Measurements from ENCODE around the gene LCNL1. TPM values are rescaled to one million over a fixed set of nuclear protein-coding genes. Genes with fewer than 3 reads are reported as not detected.
A peak's percentile ranks its signal among the peaks of the same experiment; 100 is the strongest.
"Not testable (repeated sequence)": the region's sequence is repeated elsewhere in the genome, so short reads cannot be mapped to it uniquely, and the experiment has no call there.

The LCNL1 gene
- total RNA-seq, 2 donors from 2014 or later, result 6.4 to 9.6 TPM

DNA sequence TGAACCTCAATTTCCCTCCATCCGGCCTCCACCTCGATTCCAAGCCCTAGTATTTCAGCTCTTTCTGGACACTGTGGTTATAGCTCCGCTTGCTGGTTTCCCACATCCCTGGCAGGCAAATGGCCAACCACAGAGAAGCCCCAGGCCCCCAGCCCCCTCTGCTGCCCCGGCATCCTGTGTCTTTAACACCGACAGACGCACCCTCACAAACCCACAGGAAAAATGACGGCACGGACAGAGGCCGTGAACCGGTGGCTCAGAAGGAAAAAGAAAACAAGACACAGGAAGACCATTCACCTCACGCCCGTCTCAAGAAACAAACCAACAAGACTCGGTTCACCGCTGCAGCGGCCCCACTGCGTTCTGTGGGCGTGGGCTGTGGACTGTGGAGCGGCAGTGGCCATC, 15.0 kb downstream of the LCNL1 start:
- DNase-seq, result no peak
- ATAC-seq, result no peak
- intact Hi-C loops (cut with DNase I), result loop anchor here in 1 of 2 donors (10.0 kb wide), 1 partner anchor 53 kb away; the partner anchor contains the start of genes C8G and FBXW5

DNA sequence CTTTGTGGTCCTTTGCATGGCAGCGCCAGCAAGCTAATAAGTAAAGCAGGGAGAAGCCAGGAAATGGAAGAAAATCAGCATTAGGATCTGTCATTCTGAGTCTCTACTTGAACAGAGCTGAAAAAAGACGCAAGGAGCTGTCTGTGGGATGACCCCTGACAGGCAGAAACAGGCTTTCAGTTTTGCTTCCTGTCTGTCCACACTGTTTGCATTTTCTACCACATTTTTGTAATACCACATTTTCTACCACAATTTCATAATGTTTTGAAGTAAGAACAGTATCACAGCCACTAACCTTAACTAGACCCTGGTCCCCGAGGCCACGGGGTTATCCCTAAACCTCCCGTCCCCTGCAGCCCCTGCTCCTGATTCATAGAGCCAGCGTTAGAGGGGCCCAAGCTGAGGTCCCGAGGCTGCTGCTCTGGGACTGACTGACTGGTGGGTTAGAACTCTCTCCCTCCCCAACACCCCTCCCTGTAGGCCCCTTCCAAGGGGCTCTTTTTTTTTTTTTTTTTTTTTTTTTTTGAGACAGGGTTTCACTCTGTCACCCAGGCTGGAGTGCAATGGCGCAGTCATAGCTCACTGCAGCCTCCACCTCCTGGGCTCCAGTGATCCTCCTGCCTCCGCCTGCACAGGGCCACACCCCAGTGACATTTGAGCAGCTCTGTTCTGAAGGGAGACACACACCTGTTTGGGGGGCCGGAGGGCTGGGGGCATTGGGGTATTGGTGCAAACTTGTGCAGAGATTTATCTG, 17.6 kb downstream of the LCNL1 start:
- DNase-seq, result no peak
- intact Hi-C loops (cut with DNase I), result no loop called here
- no peak for ATAC-seq

DNA sequence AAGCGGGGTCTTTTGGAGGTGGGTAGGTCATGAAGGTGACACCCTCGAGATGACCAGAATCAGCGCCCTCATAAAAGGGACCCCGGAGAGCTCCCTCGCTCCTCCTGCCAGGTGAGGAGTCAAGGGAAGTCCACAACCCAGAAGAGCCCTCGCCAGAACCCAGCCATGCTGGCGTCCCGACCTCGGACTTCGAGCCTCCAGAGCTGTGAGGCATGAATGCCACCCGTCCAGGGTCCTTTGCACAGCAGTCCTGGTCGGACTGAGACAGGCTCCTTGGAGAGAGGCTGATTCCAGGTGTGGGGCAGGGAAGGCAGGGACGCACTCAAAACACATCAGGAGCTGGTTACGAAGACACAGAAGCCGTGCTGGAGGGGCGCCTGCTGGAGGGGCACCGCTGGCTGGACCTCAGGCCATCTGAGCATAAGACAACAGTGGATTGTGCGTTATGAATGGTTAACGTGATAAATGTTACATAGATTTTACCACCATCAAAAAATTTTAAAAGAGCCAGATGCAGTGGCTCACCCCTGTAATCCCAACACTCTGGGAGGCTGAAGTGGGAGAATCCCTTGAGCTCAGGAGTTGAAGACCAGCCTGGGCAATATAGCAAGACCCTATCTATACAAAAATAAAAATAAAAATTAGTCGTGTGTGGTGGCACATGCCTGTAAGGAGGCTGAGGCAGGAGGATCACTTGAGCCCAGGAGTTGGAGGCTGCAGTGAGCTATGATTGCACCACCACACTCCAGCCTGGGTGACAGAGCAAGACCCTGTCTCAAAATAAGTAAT, 19.3 kb downstream of the LCNL1 start:
- DNase-seq, result no peak
- intact Hi-C loops (cut with DNase I), result no loop called here
- ATAC-seq, result no peak

DNA sequence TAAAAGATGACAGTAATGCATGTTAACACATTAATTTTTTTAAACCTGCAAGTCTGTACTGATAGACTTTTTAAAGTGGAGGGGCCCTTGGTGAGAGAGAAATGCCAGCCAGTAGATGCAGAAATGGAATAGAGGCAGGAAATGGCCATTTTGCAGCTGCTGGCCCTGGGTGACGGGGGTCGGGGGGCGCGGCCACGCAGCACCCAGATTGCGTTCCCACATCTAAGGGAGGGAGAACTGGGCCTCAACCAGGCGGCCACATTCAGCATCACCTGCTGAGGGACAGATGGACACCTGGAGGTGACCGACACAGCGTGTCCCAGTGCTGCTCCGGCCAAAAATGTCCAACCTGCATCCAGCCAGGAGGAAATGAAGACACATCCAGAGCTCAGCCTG, 19.9 kb downstream of the LCNL1 start:
- DNase-seq (no peak), ATAC-seq (no peak)
- intact Hi-C loops (cut with DNase I), result no loop called here

DNA sequence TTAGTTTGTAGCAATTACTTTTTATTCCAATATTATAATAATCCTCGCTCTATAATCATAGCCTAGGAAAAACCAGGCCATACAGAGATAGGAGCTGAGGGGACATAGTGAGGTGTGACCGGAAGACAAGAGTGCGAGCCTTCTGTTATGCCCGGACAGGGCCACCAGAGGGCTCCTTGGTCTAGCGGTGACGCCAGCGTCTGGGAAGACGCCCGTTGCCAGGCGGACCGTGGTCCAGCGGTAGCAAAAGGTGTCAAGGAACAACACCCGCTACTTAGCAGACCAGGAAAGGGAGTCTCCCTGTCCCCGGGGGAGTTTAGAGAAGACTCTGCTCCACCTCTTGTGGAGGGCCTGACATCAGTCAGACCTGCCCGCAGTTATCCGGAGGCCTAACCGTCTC, 21.5 kb downstream of the LCNL1 start:
- DNase-seq; intact Hi-C loops (cut with DNase I); ATAC-seq: not testable (repeated sequence)

DNA sequence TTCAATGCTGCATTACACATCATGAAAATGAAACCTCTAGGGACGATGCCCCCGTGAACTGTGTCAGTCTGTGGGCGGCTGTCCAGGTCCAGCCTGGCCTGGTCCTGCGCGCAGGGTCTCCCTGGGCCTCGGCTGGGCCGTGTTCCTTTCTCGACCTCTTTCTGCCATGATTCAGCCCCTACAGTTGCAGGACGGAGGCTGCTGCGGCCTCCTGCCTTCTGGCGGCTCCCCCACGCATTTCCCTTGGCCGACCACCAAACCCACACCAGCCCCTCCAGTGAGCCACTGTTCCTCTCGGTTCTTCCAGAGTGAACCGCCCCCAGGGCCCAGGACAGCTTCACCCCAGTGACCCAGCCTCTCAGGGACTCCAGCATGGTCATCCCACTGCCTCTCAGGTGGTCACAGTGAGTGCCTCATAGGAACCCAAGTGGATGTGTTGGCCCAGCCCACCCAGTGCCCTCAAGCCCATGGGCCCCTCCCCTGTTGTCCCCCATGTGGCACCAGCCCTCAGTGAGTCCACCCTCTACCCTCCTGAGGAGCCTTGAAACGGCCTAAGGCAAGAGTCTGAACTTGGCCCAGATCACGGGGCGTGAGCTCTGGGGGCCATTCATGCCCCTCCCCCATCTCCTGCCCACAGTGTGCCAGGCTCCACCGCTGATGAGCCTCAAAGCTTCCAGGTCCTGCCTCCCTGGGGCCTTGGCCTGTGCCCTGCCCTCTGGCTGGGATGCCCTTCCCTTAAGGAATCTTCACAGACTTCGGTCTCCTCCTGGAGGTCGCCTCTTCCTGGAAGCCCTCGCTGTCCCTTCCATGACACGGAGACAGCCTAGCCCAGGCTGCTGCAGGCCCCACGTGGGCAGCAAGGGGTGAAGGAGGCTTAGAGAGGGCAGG, 23.6 kb downstream of the LCNL1 start:
- ATAC-seq, result peak in 1 of 2 donors; percentile 11
- intact Hi-C loops (cut with DNase I), result no loop called here
- no peak for DNase-seq

DNA sequence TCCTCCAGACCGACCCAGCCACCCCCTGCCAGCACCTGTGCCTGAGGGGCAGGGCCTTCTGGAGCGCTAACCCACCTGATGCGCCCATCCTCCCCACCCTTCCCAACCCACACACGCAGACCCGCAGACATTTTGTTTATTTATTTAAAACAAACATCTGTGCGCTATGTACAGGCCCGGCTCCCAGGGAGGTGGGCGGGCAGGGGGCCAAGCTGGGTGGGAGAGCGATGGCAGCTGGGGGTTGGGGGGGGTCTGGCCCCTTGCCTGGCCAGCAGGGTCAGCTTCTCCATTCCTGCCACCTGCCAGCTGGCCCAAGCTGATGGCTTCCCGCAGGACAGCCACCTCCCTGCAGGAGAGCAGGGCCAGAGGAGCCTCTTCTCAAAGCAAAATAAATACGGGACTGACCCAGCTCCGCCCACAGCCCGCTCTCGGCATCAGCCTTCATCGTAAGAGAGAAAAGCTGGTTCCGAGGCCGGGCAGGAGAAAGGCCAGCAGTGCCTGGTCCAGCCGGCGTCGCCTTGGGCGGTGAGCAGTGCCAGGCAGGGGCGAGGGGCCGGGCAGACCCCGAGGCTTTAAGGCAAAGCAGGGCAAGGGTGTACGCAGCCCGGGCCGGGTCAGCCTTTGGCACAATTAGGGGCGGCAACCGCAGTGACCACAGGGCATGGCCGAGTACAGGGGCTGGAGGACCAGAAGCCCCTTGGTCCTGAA, 24.5 kb downstream of the LCNL1 start:
- peak in 1 of 2 donors; percentile 5 for ATAC-seq
- no peak for DNase-seq
- intact Hi-C loops (cut with DNase I), result no loop called here

DNA sequence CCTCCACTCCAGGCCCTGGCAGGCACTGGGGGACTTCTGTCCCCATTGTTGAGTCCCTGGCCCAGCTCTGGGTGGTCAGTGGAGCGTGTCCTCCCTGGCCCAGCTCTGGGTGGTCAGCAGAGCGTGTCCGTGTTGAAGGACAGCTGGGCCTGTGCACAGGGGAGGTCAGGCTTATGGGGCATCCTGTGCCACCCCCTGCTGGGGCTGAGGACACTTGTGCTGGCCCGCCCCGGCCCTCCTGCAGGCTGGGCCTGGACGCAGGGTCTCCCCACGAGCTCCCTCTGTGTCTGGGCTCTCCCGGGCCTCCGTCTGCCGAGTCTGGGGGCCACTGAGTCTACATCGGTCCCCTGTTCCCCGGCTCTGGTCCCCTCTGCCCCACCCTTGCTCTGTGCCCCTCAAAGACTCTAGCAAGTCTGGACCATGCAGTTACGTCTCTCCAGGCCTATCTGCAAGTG, 25.1 kb downstream of the LCNL1 start:
- no peak for ATAC-seq

DNA sequence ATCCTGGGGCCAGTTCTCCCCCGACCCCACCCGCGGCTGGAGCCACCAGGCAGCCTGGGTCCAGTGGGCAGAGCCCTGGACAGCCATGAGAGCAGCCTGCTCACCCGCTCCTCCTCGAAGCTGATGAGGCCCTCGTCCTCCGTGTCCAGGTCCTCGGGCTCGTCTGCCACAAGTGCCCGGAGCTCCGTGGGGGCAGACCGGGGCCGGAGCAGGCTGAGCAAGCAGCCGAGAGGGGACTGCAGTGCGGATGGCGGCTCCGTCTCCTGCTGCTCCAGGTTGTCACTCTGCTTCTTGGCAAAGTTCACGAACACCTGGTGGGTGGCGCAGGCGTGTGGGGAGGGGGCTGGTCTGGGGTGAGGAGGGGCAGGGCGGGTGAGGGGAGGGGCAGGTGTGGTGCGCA, 25.5 kb downstream of the LCNL1 start:
- DNase-seq, result no peak
- intact Hi-C loops (cut with DNase I), result no loop called here

More for the DNA sequence above, 25.1 kb downstream of the LCNL1 start:
- no peak for DNase-seq
- intact Hi-C loops (cut with DNase I), result no loop called here

DNA sequence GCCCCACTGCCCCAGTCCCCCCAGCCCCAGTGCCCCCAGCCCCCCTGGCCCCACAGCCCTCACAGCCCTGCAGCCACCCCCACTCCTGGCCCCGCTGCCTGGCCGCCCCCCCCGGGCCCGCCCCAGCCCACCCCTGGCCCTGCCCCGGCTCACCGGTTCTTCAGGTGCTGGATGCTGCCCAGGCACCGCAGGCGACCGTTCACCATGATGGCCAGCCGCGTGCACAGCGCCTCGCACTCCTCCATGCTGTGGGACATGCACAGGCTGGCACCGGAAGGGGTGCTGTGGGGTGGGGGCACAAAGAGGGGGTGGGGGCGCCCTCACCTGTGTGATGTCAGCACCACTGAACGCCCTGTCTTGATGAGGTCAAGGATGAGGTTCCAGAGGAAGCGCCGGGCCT, 26.4 kb downstream of the LCNL1 start:
- ATAC-seq, result no peak
- DNase-seq, result no peak
- intact Hi-C loops (cut with DNase I), result no loop called here

More for the DNA sequence above, 25.5 kb downstream of the LCNL1 start:
- no peak for ATAC-seq

DNA sequence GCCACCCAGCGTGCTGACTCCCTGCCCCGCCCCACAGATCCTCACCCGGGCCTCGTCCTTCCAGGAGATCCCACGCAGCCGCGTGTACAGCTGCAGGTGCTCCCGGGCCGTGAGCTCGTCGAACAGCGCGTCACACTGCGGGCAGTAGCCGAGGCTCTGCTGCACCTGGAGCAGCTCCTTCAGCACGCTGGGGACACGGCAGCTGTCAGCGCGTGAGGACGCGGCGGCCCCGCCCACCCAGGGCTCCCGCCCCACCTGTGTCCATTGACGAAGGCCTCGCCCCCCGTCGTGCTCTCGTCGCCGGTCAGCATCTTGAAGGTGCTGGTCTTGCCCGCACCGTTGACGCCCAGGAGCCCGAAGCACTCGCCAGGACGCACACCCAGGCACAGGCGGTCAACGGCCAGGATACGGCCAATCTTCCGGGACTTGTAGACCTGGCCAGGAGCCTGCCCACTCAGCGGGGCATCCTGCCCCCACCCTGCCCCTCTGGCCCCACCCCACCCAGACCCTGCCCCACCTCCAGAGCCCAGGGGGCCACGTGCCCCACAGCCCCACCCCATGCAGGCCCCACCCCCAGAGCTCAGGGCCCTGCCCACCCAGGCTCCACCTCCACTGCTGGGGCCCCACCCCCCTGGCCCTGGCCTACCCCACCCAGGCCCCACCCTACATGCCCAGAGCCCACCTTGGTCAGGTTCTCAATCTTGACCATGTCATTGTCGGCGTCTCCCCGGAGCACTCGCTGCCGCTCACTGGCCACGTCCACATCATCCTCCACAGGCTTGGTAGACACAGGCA, 27.3 kb downstream of the LCNL1 start:
- no peak for DNase-seq
- intact Hi-C loops (cut with DNase I), result no loop called here
- no peak for ATAC-seq

DNA sequence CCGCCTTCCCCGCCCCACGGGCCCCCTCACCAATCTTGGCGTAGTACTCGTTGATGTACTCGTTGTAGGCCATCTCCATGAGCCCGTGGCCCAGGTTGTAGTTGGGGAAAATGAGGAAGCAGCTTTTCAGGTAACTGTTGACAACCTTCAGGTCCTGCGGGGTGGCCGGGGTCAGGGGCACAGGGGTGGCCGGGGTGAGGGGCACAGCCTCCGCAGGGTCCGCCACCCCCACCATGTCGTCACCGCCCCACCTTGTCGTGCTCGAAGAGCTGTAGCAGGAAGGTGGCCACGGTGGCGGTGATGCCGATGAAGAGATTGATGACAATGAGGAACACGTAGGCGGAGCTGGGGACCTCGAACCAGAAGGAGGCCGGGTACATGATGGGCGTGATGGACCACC, 28.4 kb downstream of the LCNL1 start:
- intact Hi-C loops (cut with DNase I), result no loop called here
- no peak for ATAC-seq
- DNase-seq, result no peak

DNA sequence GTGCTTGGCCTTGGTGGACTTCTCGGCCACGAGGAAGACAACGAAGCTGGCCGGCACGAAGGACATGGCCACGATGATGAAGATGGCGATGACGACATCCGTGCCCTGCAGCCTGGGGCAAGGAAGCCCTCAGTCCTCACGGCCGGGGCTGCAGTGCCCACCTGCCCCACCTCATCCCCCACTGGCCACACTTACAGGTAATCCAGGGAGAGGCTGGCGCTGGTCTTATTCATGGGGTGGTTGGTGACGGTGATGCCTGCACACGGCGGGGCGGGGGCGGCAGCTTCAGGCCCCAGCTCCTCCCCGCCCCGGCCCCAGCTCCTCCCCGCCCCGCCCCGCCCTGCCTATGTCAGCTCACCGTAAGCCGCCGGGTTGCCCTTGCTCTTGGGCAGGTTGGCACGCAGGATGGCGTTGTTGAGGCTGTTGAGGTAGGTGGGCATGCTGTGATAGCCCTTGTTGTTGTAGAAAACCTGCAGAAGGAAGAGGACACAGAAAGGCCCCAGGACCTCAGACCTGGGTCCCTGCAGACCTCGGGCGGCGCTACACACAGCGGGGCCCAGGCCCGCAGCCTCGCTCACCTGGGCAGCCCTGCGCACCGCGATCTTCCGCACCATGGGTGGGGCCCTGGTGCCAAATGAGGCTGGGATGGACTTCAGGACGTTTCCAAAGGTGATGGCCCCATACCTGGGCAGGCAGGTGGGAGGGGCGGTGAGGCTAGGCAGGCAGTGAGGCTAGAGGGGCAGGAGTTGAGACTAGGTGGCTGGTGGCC, 29.3 kb downstream of the LCNL1 start:
- intact Hi-C loops (cut with DNase I), result no loop called here
- ATAC-seq, result no peak
- DNase-seq, result no peak

DNA sequence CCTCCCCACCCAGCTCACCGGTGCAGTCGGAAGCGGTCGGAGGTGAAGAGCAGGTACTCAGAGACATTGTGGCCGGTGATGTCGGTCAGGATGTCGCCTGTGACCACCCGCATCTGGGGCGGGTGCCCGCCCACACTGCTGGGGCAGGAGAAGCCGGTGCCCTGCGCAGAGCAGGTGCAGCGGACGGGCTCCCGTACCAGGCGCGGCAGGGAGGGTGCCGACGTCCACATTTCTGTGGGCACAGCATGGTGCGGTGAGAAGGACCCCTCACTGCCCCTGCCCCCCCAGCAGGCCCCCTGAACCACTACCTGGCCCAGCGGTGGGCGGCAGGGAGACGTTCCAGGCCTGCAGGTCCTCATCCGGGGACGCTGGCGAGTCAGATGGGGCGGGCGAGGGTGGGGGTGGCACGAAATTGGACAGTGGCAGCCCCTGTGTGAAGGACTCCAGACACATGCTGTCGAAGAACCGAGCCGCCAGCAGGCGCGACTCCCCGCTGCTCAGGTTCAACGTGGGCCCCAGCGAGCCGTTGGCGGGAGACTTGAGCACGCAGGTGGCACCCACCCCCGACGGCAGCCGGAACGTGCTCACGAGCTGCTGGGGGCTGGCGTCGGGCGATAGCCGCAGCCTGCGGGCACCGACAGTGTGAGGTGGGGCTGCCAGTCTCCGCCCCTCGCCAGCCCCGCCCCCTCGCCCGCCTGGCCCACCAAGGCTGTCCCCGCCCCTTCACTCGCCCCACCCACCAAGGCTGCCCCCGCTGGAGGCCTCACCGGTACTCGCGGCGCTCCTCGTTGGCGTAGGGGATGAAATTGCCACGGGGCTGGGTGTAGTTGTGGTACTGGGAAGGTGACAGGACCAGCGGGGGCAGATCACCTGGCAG, 30.1 kb downstream of the LCNL1 start:
- intact Hi-C loops (cut with DNase I), result no loop called here
- DNase-seq (no peak), ATAC-seq (no peak)

DNA sequence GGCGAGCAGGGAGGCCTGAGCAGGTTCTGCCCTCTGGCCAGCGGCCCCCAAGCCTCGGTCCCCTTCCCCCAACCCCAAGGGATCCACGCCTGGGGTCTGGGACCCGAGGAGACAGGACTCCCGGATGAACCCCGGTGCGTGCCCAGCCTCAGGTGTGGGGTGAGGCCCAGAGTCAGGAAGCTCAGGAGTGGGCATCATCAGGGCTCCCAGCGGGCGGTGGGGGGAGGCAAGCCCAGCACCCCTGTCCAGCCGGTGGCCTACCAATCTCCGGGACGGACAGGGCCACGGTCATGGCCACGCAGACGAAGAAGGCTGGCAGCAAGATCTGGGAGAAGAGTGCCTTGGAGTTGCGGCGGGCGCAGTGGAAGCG, 30.8 kb downstream of the LCNL1 start:
- intact Hi-C loops (cut with DNase I), result no loop called here
- no peak for ATAC-seq

DNA sequence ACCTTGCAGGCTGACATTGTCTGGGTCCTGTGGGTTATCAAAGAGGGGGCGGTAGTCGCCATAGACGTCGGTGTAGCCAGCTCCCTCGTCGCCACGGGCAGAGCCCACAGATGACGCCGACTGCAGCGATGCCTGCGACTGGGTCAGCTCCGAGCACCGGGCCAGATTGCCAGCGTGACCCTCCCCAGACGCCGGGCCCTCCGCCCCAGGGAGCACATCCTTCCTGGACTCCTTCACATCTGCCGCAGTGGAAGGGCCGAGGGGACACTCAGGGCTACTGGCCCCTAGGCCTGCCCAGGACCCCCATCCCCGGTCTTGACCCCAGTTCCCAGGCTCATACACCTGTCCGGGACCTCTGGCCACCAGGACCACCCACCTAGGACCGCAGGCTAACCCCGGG, 31.4 kb downstream of the LCNL1 start:
- ATAC-seq (no peak), DNase-seq (no peak)
- intact Hi-C loops (cut with DNase I), result no loop called here

More for the DNA sequence above, 30.8 kb downstream of the LCNL1 start:
- DNase-seq, result no peak
